Cerebellar cortex (tissue), 1 donor: ENCODE results near the gene FAM118B.

Experiments
- DNase-seq: peaks from one replicate; pipeline ENCODE4 v3.0.0-alpha.2; 2015; ENCODE audit warnings: low spot score

FAM118B gene

DNA sequence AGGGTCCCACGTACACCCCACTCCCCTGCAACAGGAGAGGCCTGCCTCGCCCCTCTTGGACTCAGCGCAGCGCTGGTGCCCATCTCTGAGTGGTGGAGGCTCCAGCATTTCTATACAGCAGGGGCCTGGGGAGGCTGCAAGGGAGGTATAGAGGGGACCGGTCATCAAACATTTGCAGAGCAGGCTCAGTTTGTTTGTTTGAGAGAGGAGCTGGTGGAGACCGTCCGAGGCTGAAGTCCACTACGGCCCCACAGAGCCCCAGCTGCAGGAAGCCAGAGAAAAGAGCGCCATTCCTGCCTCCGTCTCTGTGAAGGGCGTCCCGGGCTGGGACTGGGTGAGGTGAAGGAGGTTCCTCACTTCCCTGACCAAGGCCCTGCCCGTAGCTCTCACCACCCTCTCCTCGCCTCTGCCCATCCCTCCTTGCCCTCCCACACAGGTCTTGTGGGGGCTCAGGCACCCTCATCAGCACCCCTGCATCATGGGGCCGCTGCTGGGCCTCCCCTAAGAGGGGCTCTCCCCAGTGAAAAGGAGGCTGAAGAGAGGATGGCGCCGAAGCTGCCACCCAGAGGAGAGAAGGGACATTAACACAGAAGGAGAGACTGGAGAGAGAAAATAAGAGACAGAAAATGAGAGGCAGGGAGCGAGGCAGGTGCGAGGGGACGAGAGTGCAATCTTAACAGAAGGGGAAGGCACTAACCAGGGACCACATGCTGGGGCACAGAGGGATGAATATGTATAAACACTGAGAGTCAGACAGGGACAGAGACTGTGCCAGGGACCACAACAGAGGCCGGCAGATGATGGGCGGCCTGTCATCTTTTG is 24.7 kb upstream of the FAM118B start:
- DNase-seq: peak; percentile 85

DNA sequence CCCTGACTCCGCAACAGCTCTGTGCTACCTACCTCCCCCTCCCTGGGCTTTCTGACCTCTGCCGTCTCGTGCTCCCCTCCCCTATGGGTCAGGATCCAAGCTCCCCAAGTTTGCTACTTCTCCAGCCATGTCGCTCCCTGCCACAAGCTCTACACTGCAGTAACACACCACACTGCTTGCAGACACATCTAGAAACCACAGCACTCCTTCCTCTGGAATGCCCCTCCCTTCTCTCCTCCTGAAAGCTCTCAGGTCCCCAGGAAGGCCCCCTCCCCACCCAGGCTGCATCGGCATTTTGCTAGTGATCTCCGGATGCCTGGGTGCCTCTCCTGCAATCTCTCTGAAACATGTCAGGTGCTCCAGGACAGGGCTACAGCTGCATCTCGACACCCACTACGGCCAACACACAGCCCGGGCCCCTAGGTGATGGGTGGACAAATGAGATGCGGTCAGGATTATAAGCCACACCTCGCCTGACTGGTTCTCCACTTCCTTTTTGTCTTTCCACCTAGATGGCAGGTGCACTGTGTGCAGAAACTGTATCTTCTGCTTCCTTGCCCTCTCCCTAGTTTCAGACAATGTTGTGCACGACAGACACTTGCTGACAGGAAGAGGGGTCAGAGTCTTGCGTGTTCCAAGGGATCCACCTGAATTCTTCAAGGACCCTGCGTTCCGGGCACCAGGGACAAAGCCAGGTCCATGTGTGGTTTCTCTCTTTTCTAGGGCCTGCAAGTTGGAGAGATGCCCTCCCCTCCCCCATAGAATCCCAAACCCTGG is 23.1 kb upstream of the FAM118B start:
- no peak for DNase-seq

DNA sequence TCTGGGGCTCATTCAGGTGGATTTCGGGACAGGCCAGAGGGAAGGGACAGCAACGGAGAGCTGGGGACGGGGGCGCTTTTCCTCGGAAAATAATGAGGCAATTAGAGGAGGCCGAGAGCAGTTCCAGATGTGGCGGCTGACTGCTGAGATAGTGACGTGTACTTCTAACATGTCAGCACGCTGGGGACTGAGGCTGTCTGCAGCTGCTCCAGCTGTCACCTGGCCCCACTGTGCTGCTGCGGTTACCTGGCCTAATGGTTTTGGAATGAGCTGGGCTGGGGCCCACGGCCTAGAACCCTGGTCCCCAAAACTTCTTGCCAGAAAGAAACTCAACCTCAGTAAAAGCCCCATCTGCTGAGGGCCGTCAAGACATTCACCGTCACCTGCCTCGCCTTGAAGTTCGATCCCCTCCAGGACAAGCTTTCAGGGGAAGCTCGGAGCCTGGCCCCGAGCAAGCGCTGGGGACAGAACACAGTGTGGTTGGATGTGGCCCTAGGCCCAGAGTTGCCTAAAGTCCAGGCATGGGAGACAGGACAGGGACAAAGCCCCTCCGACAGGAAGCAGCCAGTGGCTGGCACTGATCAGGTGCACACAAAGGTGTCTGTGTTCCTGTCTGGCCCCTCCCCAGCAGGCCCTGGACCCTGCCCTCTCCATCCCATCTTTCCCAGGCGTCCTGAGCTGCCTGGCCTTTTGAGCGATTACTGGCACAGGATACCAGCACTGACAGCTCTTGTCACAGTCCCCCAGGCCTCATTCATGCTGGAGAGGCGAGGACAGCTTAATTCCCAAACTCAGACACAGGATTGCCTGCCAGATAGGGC is 22.3 kb upstream of the FAM118B start:
- DNase-seq: no peak

DNA sequence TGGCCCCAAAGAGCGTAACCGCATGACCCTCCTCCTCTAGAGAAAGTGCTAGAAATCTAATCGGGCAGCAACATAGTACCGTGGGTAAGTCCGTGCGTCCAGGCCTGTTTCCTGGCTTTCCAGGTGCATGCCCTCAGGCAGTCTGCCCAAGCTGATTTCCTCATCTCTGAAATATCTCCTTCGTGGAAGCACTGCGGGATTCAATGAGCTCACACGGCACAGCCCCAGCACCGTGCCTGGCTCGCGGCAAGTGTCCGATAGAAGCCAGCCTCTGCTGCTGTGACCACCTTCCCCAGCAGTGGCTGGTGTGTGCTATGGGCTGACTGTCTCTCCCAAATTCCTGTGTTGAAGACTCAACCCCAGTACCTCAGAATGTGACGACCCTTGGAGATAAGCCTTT is 20.8 kb upstream of the FAM118B start:
- DNase-seq: no peak

DNA sequence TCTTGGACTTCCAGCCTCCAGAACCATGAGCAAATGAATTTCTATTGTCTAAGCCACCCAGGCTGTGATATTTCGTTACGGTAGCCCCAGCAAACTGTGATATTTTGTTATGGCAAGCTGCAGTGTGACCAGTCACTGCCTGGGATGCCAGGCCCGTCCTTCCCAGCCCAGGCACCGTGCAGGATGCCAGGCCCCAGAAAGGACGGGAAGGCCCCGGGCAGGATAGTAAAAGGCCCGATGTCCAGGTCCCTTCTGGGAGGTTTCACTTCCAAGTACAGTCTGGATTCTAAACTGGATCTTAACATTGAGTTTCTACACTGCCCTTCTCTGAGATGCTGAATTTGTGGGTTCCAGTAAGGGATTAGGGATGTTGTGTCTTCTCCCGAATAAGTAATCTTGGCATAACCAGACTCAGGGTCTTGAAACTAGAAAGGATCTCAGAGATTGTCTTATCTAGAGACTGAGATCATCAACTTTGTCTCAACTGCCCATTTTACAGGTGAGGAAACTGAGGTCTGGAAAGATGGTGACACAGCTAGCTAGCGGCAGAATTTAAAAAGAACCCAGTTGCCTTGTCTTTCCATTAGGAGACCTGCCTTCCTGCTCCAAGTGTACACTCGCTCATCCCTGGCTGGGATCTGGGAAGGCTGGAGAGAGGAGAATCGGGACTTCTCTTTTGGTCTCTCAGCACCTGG is 20.1 kb upstream of the FAM118B start:
- no peak for DNase-seq

DNA sequence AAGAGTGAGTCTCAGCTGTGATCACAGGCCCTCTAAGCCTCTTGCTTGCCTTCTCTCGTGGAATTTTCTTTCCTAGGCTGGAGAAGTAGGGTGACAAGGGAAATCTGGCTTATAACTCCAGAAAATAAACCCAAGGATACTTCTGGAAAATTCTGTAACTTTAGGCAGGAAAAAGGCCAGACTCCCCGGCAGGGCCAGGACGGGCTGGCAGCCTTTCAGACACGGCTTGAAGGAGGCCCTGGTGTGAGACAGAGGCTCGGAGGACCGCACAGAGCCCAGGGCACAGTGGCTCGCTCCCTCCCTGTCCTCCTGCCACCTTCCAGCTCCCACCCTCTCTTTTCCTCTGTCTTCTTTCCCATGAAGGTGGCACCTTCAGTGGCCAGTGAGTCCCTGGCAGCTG is 19.2 kb upstream of the FAM118B start:
- no peak for DNase-seq

DNA sequence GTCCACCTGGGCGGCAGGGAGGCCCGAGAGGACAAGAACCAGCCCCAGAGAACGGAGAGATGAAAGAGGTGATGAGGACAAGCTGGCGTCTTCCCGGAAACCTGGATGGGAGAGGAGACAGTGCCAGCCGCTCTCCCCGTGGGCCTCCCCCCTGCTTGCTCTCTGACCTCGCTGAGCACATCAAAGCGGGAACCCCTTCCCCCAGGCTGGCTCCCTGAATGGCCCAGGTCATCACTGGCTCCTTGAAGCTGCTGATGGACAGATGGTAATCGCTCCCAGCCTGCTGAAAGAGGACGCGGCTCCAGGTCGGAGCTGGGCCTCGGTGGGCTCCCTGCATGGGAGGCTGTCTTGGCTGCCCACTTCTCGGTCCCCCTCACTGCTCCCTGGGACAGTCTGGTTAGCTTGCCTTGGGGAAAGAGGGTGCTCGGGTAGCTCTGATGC is 18.5 kb upstream of the FAM118B start:
- DNase-seq: no peak

DNA sequence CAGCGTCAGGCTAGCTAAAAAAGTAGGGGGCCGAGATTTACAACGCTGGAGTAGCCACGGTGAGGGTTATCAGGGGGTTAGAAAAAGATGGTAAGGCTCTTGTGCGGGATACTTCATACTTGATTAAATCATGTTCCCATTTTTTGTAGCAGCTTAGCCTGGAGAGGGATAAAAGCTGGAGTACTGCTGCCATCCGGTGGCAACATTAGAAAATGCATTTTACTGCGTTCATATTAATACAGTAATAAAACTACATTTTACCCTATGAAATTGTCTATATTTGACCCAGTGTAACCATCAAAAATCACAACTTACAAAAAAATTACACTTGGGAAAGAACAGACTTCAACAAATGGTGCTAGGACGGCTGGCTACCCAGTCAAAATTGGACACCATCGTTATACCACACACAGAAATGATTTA is 17.4 kb upstream of the FAM118B start:
- peak; percentile 76 for DNase-seq

DNA sequence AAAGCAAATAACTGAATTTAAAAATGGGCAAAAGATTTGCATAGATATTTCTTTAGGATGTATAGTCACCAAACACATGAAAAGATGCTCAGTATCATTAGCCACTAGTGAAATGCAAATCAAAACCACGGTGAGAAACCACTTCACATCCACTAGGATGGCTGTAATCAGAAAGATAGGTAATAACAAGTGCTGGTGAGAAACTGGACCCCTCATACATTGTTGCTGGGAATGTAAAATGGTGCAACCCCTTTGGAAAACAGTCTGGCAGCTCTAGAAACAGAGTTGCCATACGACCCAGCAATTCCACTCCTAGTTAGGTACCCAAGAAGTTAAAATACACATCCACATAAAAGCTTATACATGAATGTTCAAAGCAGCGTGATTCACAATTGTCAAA is 16.5 kb upstream of the FAM118B start:
- no peak for DNase-seq

DNA sequence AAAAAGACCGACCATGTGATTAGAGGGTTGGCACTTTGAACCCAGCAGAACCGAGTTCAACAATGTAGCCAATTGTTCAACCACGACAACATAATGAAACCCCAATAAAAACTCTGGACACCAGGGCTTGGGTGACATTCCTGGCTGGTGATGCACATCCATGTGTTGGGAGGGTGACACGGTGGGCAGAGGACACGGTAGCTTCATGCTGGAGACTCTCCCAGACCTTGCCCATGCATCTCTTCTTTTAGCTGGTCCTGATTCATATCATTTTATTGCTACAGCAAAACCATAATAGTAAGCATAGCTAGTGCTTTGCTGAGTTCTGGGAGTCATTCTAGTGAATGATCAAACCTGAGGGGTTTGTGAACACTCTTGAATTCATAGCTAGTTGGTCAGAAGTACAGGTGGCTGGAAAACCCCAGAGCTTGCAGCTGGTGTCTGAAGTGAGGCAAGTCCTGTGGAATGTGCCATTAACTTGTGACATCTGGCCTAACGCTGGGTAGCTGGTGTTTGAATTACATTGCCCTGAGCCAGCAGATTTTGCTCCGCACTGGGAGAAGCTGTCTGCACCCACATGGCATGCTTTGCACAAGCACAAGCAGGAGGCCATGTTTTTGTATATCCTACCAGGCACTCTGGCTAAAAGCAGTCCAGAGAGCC is 14.2 kb upstream of the FAM118B start:
- DNase-seq: no peak

DNA sequence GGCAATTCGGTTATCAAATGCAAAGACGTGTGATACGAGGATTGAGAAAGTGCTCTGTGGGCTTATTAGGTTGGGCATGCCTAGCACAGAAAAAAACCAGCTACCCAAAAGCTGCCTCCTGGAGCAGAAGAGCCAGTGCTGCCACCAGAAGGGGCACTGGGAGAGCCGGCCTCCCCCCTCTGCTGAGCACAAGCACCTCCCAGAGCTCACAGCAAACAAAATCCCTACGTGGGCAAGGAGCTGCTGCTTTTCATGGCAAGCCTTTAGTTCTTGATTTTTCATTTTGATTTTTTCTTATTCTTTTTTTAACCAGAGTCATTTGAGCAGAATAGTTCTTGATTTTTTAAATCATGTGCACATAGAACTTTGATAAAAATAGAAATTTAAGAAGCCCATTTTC is 12.9 kb upstream of the FAM118B start:
- DNase-seq: no peak

DNA sequence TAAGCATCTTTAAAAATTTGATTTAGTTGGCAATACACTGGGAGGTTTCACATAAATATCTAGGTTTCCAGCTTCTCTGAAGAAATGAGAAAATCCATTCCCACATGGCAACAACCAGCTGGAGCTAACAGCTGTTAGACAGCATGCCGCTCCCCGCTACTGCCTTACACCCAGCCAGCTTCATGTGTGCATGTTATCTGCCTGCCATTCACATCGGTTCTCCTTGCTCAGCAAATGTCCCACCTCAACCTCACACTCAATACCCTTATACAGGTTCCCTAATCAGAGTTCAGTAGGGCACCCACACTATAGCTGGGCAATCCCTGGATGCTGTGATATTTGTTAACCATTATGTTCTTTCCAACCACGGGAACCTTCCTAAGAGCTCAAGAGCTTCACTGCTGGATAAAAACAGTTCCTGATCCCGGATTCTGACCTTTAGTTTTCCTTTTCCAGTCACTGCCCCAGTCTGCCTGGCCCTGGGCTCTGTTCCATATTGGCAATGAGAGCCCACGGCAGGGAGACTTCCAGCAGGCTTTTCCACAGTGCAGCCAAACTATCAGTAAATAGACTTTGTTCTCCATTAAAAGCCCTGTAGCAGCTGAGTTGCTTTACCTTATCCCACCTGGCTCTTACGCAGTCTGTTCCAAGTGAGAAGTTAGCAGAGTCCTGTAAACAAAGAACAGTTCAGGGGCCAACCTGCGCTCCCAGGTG is 8.8 kb upstream of the FAM118B start:
- no peak for DNase-seq

DNA sequence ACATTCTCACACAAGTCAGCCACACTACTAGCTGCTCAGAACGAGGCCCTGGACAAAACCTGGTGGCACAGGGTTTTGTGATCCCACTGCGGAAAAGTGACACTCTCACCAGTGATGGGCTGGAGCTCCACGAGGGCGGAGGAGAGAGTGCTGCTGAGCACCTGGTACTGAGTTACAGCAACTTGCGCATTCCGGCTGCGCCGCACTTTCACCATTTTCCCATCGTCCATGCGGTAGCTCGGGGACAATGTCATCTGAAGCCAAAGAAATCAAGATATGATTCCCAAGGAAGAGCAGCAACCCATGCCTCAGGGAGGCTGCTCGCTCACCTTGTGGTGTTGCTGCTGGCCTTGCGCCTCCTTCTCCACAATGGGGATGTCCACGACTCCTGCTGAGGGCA is 6.2 kb upstream of the FAM118B start:
- no peak for DNase-seq

DNA sequence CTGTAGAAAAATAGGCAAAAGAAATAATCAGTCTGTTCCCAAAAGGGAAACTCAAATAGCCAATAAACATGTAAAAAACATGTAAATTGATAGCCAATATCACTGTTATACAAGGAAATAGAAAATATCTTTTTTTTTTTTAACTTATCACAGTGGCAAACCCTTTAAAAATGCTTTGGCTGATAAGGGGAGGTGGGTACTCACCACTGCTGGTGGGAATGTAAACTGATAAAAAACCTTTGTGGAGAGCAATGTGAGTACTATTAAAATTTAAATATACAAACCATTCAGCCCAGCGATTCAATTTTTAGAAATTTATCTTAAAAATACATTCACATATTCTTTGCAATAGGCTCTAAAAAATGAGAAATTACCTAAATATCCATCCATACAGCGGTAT is 3.7 kb upstream of the FAM118B start:
- no peak for DNase-seq

DNA sequence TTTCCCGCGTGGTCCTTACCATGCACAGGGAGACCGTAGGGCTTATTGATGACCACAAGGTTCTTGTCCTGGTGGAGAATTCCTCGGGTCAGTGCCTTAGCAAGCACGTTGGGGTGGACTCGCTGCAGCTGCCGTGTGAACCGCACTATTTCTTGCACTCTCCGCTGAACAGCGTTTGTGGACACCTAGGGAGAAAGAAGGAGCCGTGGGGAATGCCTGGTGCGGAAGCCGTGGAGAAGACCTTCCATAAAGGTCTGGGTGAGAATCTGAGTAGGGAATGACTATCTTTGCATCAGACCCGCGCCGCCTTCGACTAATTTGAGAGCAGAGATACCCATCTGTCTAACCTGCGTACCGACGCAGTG is 729 bp upstream of the FAM118B start:
- DNase-seq: no peak

DNA sequence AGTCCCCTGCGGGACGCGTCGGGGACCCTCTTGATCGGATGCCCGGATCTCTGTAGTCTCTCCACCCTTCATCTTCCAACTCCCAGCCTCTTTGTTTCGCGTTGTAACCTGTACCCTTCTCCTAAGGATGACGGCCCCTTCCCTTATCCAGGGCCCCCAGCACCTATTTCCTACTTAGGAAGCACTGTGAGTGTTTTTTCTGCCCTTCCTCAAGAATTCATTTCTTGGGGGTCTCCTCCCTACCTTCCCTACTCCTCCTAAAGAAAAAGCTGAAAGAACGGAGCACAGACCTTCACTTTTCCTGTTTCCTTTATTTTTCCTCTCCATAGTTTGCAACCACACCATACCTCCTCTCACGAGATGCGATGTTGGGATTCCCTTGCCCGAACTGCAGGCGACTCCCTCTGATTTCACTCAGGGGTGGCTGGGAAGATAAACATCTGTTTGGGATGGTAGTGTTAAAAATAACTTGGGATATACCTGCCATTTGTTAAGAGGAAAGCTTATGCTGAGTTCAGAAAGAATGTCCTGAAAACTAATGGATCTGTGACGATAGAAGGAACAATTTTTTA is 593 bp downstream of the FAM118B start:
- no peak for DNase-seq

DNA sequence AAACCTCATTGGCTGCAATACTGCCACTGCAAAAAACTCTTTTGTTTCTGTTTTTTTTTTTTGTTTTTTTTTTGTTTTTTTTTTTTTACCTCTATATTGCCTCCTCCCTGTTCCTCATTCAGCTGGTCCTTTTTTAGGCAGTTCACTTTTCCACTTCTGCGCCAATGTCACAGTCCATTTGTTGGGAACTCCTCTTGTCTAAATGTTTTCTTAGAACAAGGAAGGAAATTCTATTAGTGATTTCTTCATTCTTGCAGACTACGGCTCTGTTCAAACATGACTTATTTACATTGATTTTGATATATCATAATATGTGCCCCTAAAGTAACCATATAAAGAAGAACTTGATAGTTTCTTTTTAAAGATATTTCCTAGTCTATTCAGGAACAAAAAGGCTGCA is 2.9 kb downstream of the FAM118B start:
- no peak for DNase-seq

DNA sequence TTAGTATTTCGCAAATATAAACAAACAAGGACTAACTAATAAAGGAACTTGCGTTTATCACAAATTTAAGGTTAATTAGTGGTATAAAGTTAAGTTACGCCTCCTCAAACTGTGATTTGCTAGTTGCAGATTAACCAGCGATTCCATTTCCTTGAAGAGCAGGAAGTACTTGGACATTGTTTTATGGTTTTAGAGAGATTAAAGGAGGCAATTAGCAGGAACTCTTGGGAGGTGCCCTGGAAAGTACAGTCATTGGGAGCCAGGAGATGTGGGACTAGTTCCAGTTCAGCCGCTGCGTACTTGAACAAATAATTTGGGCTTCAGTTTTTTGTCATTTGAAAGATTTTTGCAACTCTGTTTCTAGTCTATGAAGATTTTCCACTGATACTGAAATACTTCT is 3.3 kb downstream of the FAM118B start:
- DNase-seq: no peak

DNA sequence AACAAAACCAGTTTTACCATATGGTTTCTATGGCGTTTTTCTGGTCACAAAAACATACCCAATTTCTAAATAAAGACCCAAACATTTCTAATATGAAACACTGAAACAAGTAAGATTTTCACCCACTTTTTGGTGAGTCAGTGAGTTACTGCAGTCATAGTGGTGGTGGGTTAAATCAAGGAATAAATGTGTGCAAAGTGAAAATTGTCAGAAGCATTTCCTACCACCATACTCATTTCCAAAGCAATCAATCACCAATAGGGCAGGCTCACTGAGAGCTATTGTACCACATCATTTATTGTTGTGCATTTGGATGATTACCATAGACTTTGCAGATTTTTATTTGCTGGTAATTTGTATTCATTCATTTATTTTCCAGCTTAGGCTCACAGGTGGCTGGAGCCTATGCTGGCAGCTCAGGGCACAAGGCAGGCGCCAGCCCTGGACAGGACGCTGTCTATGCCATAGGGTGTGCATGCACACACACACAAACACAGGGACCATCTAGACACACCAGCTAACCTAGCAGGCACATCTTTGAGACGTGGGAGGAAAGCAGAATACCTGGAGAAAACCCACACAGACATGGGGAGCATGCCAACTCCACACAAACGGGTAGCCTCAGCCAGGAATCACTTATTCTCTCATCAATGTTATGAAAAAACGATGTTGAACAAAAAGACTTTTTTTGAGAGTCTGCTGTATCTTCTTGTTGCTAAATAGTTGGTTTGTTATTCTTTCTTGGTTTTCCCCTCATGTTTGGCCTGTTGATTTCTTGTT is 5.1 kb downstream of the FAM118B start:
- no peak for DNase-seq

DNA sequence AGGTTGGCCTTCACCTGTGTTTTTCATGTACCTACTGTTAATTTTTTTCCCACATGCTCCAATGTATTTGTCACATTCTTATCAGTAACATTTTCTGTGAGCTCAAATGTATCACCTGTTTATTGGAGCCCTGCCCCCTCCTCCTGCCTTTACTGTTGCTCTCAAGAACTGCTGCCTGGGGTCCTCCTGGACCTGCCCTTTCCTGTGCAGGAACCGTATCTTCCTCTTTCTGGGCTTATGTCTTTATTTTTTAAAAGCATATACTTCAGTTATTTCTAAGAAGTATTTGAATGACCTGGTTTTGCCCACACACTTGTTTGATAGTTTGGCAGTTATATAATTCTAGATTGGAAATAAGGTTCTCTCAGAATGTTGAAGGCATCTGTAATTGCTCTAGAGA is 5.9 kb downstream of the FAM118B start:
- no peak for DNase-seq
